PC-9 (cell line): ENCODE results near the gene SERPINB11. TPM values are rescaled to one million over a fixed set of nuclear protein-coding genes. Genes with fewer than 3 reads are reported as not detected.

ENCODE experiments used
- BruUV-seq: library from RNA; stranded (reverse); fragments of 400-500 nt; replicated peaks from 2 replicates; lab custom pipeline; 2021; lab: Mats Ljungman, UMichigan
- CTCF ChIA-PET: fragments of 300-600 bp; sonication (Branson Sonifier 250); formaldehyde crosslinking; loops from one replicate; lab custom pipeline; 2022; ENCODE audit warnings: antibody characterized with exemption; lab: Charles Lee
- POLR2A ChIA-PET: fragments of 300-600 bp; sonication (Branson Sonifier 250); formaldehyde crosslinking; loops from one replicate; lab custom pipeline; 2022; ENCODE audit warnings: antibody characterized with exemption; ENCODE audit not compliant: unreplicated experiment; lab: Charles Lee
- DNase-seq, 2 experiments: peaks; one replicate each; pipeline versions ENCODE4 v3.0.0 to v3.0.0-alpha.2; 2015 to 2022; ENCODE audit warnings: mixed read lengths in 1 of 2
- H2AFZ ChIP-seq: fragments of 200-600 bp; sonication (generic); 2 replicates; pipeline ENCODE4 v1.8.1; 2017; ENCODE audit warnings: antibody characterized with exemption
- H3F3A ChIP-seq: fragments of 200-600 bp; sonication (generic); 2 replicates; pipeline ENCODE4 v1.8.1; 2017; ENCODE audit warnings: antibody characterized with exemption, mild to moderate bottlenecking, low read depth; ENCODE audit not compliant: insufficient read depth
- H3K27ac ChIP-seq: fragments of 200-600 bp; sonication (generic); 2 replicates; pipeline ENCODE4 v1.6.1; 2016; ENCODE audit warnings: mixed run types
- H3K27me3 ChIP-seq: fragments of 200-600 bp; sonication (generic); 2 replicates; pipeline ENCODE4 v1.6.1; 2016; ENCODE audit warnings: low read depth, mixed run types; ENCODE audit not compliant: insufficient read depth
- H3K36me3 ChIP-seq: fragments of 200-600 bp; sonication (generic); 2 replicates; pipeline ENCODE4 v1.6.1; 2016; ENCODE audit warnings: low read depth, mixed run types
- H3K4me1 ChIP-seq: fragments of 200-600 bp; sonication (generic); replicated peaks from 2 replicates; pipeline ENCODE4 v1.6.1; 2016; ENCODE audit warnings: mixed run types; ENCODE audit not compliant: insufficient read depth
- H3K4me2 ChIP-seq: fragments of 200-600 bp; sonication (generic); 2 replicates; pipeline ENCODE4 v1.6.1; 2017; ENCODE audit warnings: mixed run types
- H3K4me3 ChIP-seq: fragments of 200-600 bp; sonication (generic); 2 replicates; pipeline ENCODE4 v1.6.1; 2016; ENCODE audit warnings: mixed run types
- H3K79me2 ChIP-seq: fragments of 200-600 bp; sonication (generic); 2 replicates; pipeline ENCODE4 v1.6.1; 2017; ENCODE audit warnings: low read depth, mixed run types
- H3K9me2 ChIP-seq: fragments of 200-600 bp; sonication (generic); 2 replicates; pipeline ENCODE4 v1.8.1; 2017; ENCODE audit warnings: mild to moderate bottlenecking; ENCODE audit not compliant: insufficient read depth
- H3K9me3 ChIP-seq: fragments of 200-600 bp; sonication (generic); 2 replicates; pipeline ENCODE4 v1.8.1; 2016; ENCODE audit warnings: low read depth; ENCODE audit not compliant: insufficient read depth
- H4K20me1 ChIP-seq: fragments of 200-600 bp; sonication (generic); 2 replicates; pipeline ENCODE4 v1.8.1; 2017; ENCODE audit not compliant: insufficient read depth
- EZH2 ChIP-seq: fragments of 200-600 bp; sonication (generic); IDR thresholded peaks from 2 replicates; pipeline ENCODE4 v1.8.0; 2017; ENCODE audit warnings: antibody characterized with exemption, low read depth
- intact Hi-C: fragments of 100-400 bp; cut with micrococcal nuclease; formaldehyde crosslinking; loops from one replicate; pipeline ENCODE4 v1.10.0; 2022; ENCODE audit not compliant: unreplicated experiment
- total RNA-seq: library from RNA; stranded (reverse); gene quantifications from 2 replicates; pipeline ENCODE4 v1.2.3, GENCODE V29; 2021
- TF ChIP-seq, protein P1 (sequence below): fragments of 200-600 bp; sonication (generic); conservative IDR thresholded peaks from 2 replicates; pipeline ENCODE4 v1.6.1; 2017; ENCODE audit warnings: mixed run types, antibody characterized with exemption, mild to moderate bottlenecking, moderate library complexity

Gene SERPINB11
- total RNA-seq, 1 experiment from 2014 or later: not detected

DNA sequence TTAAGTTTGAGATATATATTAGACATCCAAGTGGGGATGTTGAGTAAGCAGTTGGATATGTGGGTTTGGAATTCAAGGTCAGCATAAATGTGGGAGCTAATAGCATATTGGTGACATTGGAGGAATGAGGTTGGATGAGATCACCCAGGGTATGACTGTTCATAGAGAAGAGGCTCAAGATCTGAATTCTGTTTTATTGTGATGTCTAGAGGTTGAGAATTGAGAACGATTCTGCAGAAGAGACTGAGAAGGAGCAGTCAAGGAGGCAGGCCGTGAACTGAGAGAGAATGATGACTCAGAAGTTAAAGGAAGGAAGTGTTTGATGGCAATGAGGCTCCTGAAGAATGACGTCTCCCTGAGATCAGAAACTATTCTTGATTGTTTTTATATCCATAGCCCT, 5.9 kb downstream of the SERPINB11 start:
- H3K27me3 ChIP-seq: no peaks in the 10 kb centered on the region
- H4K20me1 ChIP-seq: no peaks in the 10 kb centered on the region
- H3K9me3 ChIP-seq: no peaks in the 10 kb centered on the region
- no peak for DNase-seq
- H3K4me3 ChIP-seq: no peak overlapping the region
- H2AFZ ChIP-seq: no peak overlapping the region
- H3F3A ChIP-seq: no peaks in the 10 kb centered on the region
- ChIA-PET CTCF (no interaction called here), POLR2A (no interaction called here)
- intact Hi-C loops: no loop called here
- no peaks in the 10 kb centered on the region for H3K79me2 ChIP-seq
- no peak for TF ChIP-seq EZH2
- TF ChIP-seq, protein P1, sequence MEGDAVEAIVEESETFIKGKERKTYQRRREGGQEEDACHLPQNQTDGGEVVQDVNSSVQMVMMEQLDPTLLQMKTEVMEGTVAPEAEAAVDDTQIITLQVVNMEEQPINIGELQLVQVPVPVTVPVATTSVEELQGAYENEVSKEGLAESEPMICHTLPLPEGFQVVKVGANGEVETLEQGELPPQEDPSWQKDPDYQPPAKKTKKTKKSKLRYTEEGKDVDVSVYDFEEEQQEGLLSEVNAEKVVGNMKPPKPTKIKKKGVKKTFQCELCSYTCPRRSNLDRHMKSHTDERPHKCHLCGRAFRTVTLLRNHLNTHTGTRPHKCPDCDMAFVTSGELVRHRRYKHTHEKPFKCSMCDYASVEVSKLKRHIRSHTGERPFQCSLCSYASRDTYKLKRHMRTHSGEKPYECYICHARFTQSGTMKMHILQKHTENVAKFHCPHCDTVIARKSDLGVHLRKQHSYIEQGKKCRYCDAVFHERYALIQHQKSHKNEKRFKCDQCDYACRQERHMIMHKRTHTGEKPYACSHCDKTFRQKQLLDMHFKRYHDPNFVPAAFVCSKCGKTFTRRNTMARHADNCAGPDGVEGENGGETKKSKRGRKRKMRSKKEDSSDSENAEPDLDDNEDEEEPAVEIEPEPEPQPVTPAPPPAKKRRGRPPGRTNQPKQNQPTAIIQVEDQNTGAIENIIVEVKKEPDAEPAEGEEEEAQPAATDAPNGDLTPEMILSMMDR: no peak
- no peaks in the 10 kb centered on the region for H3K36me3 ChIP-seq
- no peaks in the 10 kb centered on the region for H3K4me1 ChIP-seq
- no peak overlapping the region for H3K4me2 ChIP-seq
- BruUV-seq: no TSS peak
- no peaks in the 10 kb centered on the region for H3K9me2 ChIP-seq
- H3K27ac ChIP-seq: no peak overlapping the region

DNA sequence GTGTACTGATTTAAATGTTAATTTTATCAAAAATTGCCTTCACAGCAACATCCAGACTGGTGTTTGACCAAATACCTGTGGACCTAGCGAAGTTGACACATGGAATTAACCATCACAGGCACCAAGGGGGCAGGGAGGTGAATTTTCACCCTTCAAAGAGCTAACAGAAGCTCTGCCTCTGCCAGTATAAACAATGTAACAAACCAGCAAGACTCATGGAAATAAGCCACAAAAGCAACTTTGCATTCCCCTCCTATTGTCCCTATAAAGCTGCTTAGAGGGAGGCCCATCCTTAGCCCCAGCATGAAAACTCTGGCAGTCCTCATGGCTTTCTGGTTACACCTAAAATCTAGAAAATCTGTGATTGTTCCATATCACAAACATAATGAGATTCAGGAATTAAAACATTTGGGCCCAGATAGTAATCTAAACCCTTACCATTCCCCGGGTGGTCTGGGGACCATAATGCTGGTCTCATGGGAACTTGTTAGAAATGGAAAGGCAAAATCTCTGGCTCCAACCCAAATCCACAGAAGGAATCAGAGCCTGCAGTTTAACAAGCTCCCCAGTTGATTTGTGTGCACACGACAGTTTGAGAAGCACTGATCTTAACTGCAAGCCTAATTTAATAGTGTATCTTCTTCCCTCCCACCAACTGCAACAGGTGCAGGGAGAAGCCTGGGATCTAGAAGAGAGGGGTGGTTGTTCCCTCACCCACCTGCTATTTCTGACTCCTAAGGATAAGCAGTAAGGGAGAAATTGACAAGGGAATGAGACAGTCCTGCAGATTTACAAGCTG, 23.1 kb downstream of the SERPINB11 start:
- Histone ChIP-seq H3K9me2 (no peaks in the 10 kb centered on the region), H2AFZ (no peak overlapping the region), H4K20me1 (no peaks in the 10 kb centered on the region), H3F3A (no peaks in the 10 kb centered on the region), H3K4me2 (no peak overlapping the region), H3K27ac (no peak overlapping the region), H3K9me3 (peaks cover 5% of the 10 kb centered on the region; the same call in 1 of the 2 replicates), H3K36me3 (no peaks in the 10 kb centered on the region), H3K4me1 (peaks cover 5% of the 10 kb centered on the region), H3K27me3 (no peaks in the 10 kb centered on the region), H3K79me2 (no peaks in the 10 kb centered on the region), H3K4me3 (no peak overlapping the region)
- ChIA-PET CTCF (no interaction called here), POLR2A (no interaction called here)
- BruUV-seq: no TSS peak
- TF ChIP-seq EZH2: no peak
- TF ChIP-seq, protein P1: no peak
- no peak for DNase-seq
- intact Hi-C loops: no loop called here

DNA sequence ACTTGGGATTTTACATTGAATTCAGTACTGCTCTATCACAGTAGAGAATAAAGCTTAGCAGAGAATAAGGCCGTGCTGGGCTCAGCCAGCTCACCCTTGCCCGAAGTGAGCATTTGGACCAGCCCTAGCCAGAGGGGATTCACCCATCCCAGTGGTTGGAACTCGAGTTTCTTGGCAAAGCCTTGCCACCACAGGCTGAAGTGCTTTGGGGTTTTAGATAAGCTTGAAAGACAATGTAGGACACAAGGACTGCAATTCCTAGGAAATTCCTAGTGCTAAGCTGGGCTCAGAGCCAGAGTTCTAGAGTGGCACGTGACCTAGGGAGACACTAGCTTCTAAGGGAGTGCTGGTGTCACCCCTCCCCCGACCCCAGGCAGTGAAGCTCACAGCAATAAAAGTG, 28.0 kb downstream of the SERPINB11 start:
- Histone ChIP-seq H2AFZ (no peak overlapping the region), H3K27me3 (no peaks in the 10 kb centered on the region), H3K4me2 (no peak overlapping the region), H3K4me3 (no peak overlapping the region), H3K9me3 (peaks cover 5% of the 10 kb centered on the region; the same call in 1 of the 2 replicates), H3K9me2 (no peaks in the 10 kb centered on the region), H3K36me3 (no peaks in the 10 kb centered on the region), H3K27ac (peak overlapping the region; percentile 39; the same call in 1 of the 2 replicates), H4K20me1 (no peaks in the 10 kb centered on the region), H3K4me1 (peaks cover 10% of the 10 kb centered on the region), H3F3A (no peaks in the 10 kb centered on the region), H3K79me2 (no peaks in the 10 kb centered on the region)
- intact Hi-C loops: loop anchor here (2.0 kb wide), 2 partner anchors 48 to 126 kb away; no protein-coding TSS in a partner anchor
- BruUV-seq: no TSS peak
- ChIA-PET POLR2A (interaction anchor here (0.6 to 0.8 kb wide), 3 partner anchors 48 to 477 kb away, joined by 3 to 5 read pairs (median 4); partner anchors contain the start of gene SERPINB8), CTCF (no interaction called here)
- TF ChIP-seq, protein P1: no peak
- TF ChIP-seq EZH2: no peak
- DNase-seq: peak; percentile 68 to 80
